Peyer's patch (tissue), 4 donors: ENCODE results near the gene MAML3.

Experiments used
- POLR2A ChIP-seq, 2 donors: fragments of 450-650 bp; IDR thresholded peaks; one replicate each; pipeline ENCODE4 v1.5.1; 2017; ENCODE audit warnings: antibody characterized with exemption in 2 of 2, mild to moderate bottlenecking in 2 of 2, moderate library complexity in 2 of 2
- TF ChIP-seq, protein P1 (sequence below), 6 experiments: fragments of 450-650 bp in 4 of 6; fragments of 200-600 bp in 2 of 6; sonication (generic) in 1 of 6; IDR thresholded peaks; one replicate each; pipeline ENCODE4 v1.5.1; 2017 to 2019; ENCODE audit warnings: antibody characterized with exemption in 6 of 6, mild to moderate bottlenecking in 3 of 6, moderate library complexity in 1 of 6

DNA sequence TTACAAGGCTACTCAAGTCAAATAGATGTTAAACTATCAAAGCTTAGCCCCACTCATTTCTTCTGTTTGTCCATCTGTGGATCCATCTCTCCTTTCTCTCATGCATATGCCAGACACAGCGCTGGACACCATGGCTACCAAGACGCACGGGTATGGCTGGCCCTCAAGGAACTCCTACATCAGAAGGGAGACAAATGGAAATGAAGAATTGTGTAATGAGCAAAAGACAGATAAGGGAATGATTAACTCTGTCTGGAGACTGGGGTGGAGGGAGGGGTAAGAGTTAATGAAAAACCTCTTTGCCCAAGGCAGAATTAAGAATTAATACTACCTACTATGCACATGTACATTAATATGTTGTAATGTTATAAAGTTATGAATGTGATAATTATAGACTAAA is 400.3 kb downstream of the MAML3 start:
- TF ChIP-seq, protein P1, sequence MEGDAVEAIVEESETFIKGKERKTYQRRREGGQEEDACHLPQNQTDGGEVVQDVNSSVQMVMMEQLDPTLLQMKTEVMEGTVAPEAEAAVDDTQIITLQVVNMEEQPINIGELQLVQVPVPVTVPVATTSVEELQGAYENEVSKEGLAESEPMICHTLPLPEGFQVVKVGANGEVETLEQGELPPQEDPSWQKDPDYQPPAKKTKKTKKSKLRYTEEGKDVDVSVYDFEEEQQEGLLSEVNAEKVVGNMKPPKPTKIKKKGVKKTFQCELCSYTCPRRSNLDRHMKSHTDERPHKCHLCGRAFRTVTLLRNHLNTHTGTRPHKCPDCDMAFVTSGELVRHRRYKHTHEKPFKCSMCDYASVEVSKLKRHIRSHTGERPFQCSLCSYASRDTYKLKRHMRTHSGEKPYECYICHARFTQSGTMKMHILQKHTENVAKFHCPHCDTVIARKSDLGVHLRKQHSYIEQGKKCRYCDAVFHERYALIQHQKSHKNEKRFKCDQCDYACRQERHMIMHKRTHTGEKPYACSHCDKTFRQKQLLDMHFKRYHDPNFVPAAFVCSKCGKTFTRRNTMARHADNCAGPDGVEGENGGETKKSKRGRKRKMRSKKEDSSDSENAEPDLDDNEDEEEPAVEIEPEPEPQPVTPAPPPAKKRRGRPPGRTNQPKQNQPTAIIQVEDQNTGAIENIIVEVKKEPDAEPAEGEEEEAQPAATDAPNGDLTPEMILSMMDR (IDR thresholded peaks at IDR 0.05) = no peak
- no peak for TF ChIP-seq POLR2A (IDR thresholded peaks at IDR 0.05)
